Psoas muscle (tissue), 8 donors: ENCODE data around the gene SLC17A6. TPM values are rescaled to one million over a fixed set of nuclear protein-coding genes. Genes with fewer than 3 reads are reported as not detected.

Source experiments
- ATAC-seq, 4 donors: fragments of 200-7000 bp; cut with Tn5 transposase; one replicate each; pipeline ENCODE4 v1.9.1; 2020; ENCODE audit warnings: moderate library complexity in 3 of 4, mild to moderate bottlenecking in 2 of 4
- DNase-seq, 2 donors: peaks; one replicate each; pipeline ENCODE4 v3.0.0-alpha.2; 2020
- H3K27ac ChIP-seq: fragments of 200-600 bp; one replicate; pipeline ENCODE4 v1.8.0; 2022
- H3K27me3 ChIP-seq, 3 donors: fragments of 200-600 bp in 1 of 3; one replicate each; pipeline versions ENCODE4 v1.6.1 to v1.8.0; 2013 to 2022; ENCODE audit warnings: low read length in 2 of 3, mild to moderate bottlenecking in 2 of 3, moderate library complexity in 1 of 3; ENCODE audit not compliant: insufficient read depth in 3 of 3
- H3K36me3 ChIP-seq, 2 donors: fragments of 200-600 bp in 1 of 2; one replicate each; pipeline versions ENCODE4 v1.6.1 to v1.8.0; 2013 to 2022; ENCODE audit warnings: low read depth in 1 of 2, mild to moderate bottlenecking in 1 of 2, moderate library complexity in 1 of 2; ENCODE audit not compliant: insufficient read depth in 1 of 2
- H3K4me1 ChIP-seq: fragments of 200-600 bp; one replicate; pipeline ENCODE4 v1.8.0; 2022
- H3K4me3 ChIP-seq: fragments of 200-600 bp; one replicate; pipeline ENCODE4 v1.8.0; 2022; ENCODE audit warnings: mild to moderate bottlenecking
- H3K9me3 ChIP-seq: fragments of 200-600 bp; one replicate; pipeline ENCODE4 v1.8.0; 2022
- CTCF ChIP-seq: fragments of 200-600 bp; IDR thresholded peaks from one replicate; pipeline ENCODE4 v1.8.0; 2022; ENCODE audit warnings: antibody characterized with exemption
- WGBS, 3 donors: extraction: QIAGEN DNeasy Blood & Tissue Kit; methylation state at CpG; one replicate each; pipeline versions ENCODE4 v1.1.6 to v1.1.7; 2013; 5-methylcytosine and 5-hydroxymethylcytosine counted together
- intact Hi-C, 2 donors: fragments of 100-400 bp; cut with DNase I; formaldehyde crosslinking; loops; one replicate each; pipeline versions ENCODE4 v1.11.0 to v1.14.2; 2022
- polyA plus RNA-seq, 3 donors: library from polyadenylated mRNA; stranded (reverse); fragments of 200-250 nt; gene quantifications; one replicate each; pipeline ENCODE4 v1.2.3, GENCODE V29; 2013
- total RNA-seq, 4 donors: library from RNA; stranded (reverse); fragmentation: NEBNext Ultra II Directional in 2 of 4; extraction: Animal tissue kit (Norgen Biotek cat#: 25700) in 2 of 4; gene quantifications; one replicate each; pipeline versions ENCODE4 v1.2.1 to v1.2.4, GENCODE V29; 2021 to 2023
- donor health status: healthy with polysubstance abuse.
- donor health status: DM: no; HTN: no; CAD: no; lungs with moderate emphysema.
- donor health status: Bipolar disorder and iron deficiency.
- donor health status: healthy.
- donor health status: DM: yes; HTN: yes; CAD: no.
- donor health status: DM: no; HTN: no; CAD: no.
- donor health status: DM: no; HTN: no; CAD: no.
- donor health status: DM: yes; HTN: yes; CAD: no.

SLC17A6 gene
- total and polyA plus RNA-seq, 7 donors: not detected

- Histone ChIP-seq H3K4me3 (peak overlapping the region; percentile 9), H3K36me3 (no peaks in the 10 kb centered on the region), H3K27me3 (peaks cover 6 to 60% (median 29%) of the 10 kb centered on the region in 3 donors), H3K9me3 (no peaks in the 10 kb centered on the region), H3K4me1 (no peaks in the 10 kb centered on the region), H3K27ac (no peak overlapping the region)
- ATAC-seq (peak in 2 of 4 donors; percentile 16 to 21), DNase-seq (no peak)
- intact Hi-C loops: no loop called here
- TF ChIP-seq CTCF: no peak
- 1 to 2% (median 2%) methylated on average over 32 to 34 of the region's 34 CpGs for WGBS, 3 donors
These were observed 5.3 kb downstream of the SLC17A6 start for GRCh38 chr11:22343371-22344032.

DNA sequence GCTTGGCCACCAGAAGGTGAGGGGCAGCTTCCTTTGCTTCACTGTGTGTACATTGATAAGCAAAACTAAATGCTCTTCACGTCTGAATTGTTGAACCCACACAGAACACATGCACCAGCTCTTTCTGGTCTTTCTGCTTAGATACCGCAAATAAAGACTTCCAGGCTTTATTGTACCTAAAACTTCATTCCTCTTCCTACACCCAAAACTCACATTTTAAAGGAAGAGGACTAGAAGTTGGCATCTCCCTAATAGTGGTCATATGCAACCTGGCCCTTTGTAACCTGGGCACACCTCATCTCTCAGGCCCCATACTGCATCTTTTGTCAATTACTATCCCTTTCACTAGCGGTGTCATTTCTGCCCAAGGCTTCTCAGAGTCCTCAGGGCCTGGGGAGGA lies 5.9 kb downstream of the SLC17A6 start:
- Histone ChIP-seq H3K36me3 (no peaks in the 10 kb centered on the region), H3K9me3 (no peaks in the 10 kb centered on the region), H3K27ac (no peak overlapping the region), H3K4me3 (no peak overlapping the region), H3K4me1 (no peaks in the 10 kb centered on the region), H3K27me3 (peaks cover 4 to 58% (median 29%) of the 10 kb centered on the region in 3 donors)
- WGBS, 3 donors: 9 to 15% (median 14%) methylated on average over 3 of the region's 3 CpGs
- no peak for TF ChIP-seq CTCF
- intact Hi-C loops: no loop called here
- DNase-seq (no peak), ATAC-seq (no peak)

DNA sequence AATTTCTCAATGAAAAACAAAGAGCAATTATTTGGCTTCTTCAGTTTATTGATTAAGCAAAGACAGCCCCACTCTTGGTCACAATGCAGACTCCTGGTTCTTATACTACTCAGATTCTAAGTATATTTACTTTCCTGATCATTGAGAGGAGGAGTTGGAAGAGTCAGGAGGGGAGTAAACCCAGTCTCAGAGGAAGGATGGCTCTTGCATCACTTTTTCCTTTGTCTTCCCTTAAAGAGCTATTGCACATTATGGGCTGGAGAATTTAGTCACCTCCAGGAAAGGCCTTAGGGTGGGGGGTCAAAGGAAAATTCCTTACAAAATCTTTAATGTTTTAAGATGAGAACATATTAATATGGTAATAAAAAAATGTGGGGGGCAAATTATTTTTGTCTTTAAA lies 8.1 kb downstream of the SLC17A6 start:
- Histone ChIP-seq H3K4me1 (no peaks in the 10 kb centered on the region), H3K9me3 (no peaks in the 10 kb centered on the region), H3K4me3 (no peak overlapping the region), H3K27me3 (peaks cover 0 to 36% (median 24%) of the 10 kb centered on the region in 3 donors), H3K27ac (no peak overlapping the region), H3K36me3 (no peaks in the 10 kb centered on the region)
- TF ChIP-seq CTCF: no peak
- DNase-seq (no peak), ATAC-seq (no peak)
- intact Hi-C loops: no loop called here

- ATAC-seq (no peak), DNase-seq (no peak)
- Histone ChIP-seq H3K4me1 (no peaks in the 10 kb centered on the region), H3K36me3 (no peaks in the 10 kb centered on the region), H3K27ac (no peak overlapping the region), H3K9me3 (no peaks in the 10 kb centered on the region), H3K27me3 (peaks cover 0 to 19% (median 8%) of the 10 kb centered on the region in 3 donors), H3K4me3 (no peak overlapping the region)
- WGBS, 3 donors: 54 to 61% (median 55%) methylated on average over 4 of the region's 4 CpGs
- no peak for TF ChIP-seq CTCF
- intact Hi-C loops: no loop called here
These were observed 9.8 kb downstream of the SLC17A6 start for GRCh38 chr11:22347857-22348487.
